ENCODE data around the gene TPM4.

Gene TPM4

GRCh38 chr19:16124953-16125352 lies 48.7 kb downstream of the TPM4 start:
- in situ Hi-C loops (cut with HindIII; ENCODE audit: low sequenced_read_pairs), result loop anchor here (5.0 kb wide), 3 partner anchors 88 to 247 kb away; no protein-coding TSS in a partner anchor

- in situ Hi-C loops (cut with HindIII; ENCODE audit: low sequenced_read_pairs), result loop anchor here (5.0 kb wide), 3 partner anchors 89 to 246 kb away; no protein-coding TSS in a partner anchor
Measured at GRCh38 chr19:16125737-16126495, 49.6 kb downstream of the TPM4 start.

- in situ Hi-C loops (cut with HindIII; ENCODE audit: low sequenced_read_pairs), result loop anchor here (5.0 kb wide), 3 partner anchors 90 to 245 kb away; no protein-coding TSS in a partner anchor
Measured at GRCh38 chr19:16127080-16127479, 50.8 kb downstream of the TPM4 start.

- in situ Hi-C loops (cut with HindIII; ENCODE audit: low sequenced_read_pairs), result loop anchor here (5.0 kb wide), 3 partner anchors 89 to 244 kb away; no protein-coding TSS in a partner anchor
Measured at GRCh38 chr19:16127776-16128371, 51.6 kb downstream of the TPM4 start.

- in situ Hi-C loops (cut with HindIII; ENCODE audit: low sequenced_read_pairs), result no loop called here
Measured at GRCh38 chr19:16131648-16132047, 55.4 kb downstream of the TPM4 start.

GRCh38 chr19:16133818-16134217 lies 57.5 kb downstream of the TPM4 start:
- in situ Hi-C loops (cut with HindIII; ENCODE audit: low sequenced_read_pairs), result no loop called here

GRCh38 chr19:16134510-16134909 lies 58.2 kb downstream of the TPM4 start:
- in situ Hi-C loops (cut with HindIII; ENCODE audit: low sequenced_read_pairs), result no loop called here

- in situ Hi-C loops (cut with HindIII; ENCODE audit: low sequenced_read_pairs), result no loop called here
Measured at GRCh38 chr19:16135430-16136127, 59.3 kb downstream of the TPM4 start.

- in situ Hi-C loops (cut with HindIII; ENCODE audit: low sequenced_read_pairs), result no loop called here
Measured at GRCh38 chr19:16136185-16136999, 60.1 kb downstream of the TPM4 start.

- in situ Hi-C loops (cut with HindIII; ENCODE audit: low sequenced_read_pairs), result no loop called here
Measured at GRCh38 chr19:16139752-16140151, 63.5 kb downstream of the TPM4 start.

- in situ Hi-C loops (cut with HindIII; ENCODE audit: low sequenced_read_pairs), result no loop called here
Measured at GRCh38 chr19:16141043-16141442, 64.7 kb downstream of the TPM4 start.

GRCh38 chr19:16142032-16142580 lies 65.8 kb downstream of the TPM4 start:
- in situ Hi-C loops (cut with HindIII; ENCODE audit: low sequenced_read_pairs), result no loop called here

GRCh38 chr19:16143399-16144215 lies 67.3 kb downstream of the TPM4 start, which contains the start of gene HSH2D:
Gene HSH2D, plus strand, starts transcription at chr19:16143685. Its CDS starts 5,066 bp downstream, at chr19:16148751.
- in situ Hi-C loops (cut with HindIII; ENCODE audit: low sequenced_read_pairs), result no loop called here

- in situ Hi-C loops (cut with HindIII; ENCODE audit: low sequenced_read_pairs), result no loop called here
Measured at GRCh38 chr19:16144216-16144581, 67.9 kb downstream of the TPM4 start.

- in situ Hi-C loops (cut with HindIII; ENCODE audit: low sequenced_read_pairs), result no loop called here
Measured at GRCh38 chr19:16146112-16146511, 69.8 kb downstream of the TPM4 start.

- in situ Hi-C loops (cut with HindIII; ENCODE audit: low sequenced_read_pairs), result no loop called here
Measured at GRCh38 chr19:16148443-16149229, 72.3 kb downstream of the TPM4 start.
